CD4-positive, alpha-beta T cell treated with Interleukin-17A for 4 hours (primary cell): ENCODE measurements around the gene KLHL21.
"Not testable (repeated sequence)": the region's sequence is repeated elsewhere in the genome, so short reads cannot be mapped to it uniquely, and the experiment has no call there.

Experiments
- DNase-seq: peaks from one replicate; pipeline ENCODE4 v3.0.0-alpha.2; 2020; ENCODE audit warnings: mixed read lengths

Gene KLHL21

GRCh38 chr1:6602669-6603237, at the start of gene KLHL21:
KLHL21 (minus strand) TSS chr1:6602869; CDS start chr1:6602817, 52 bp downstream.
- DNase-seq: peak; percentile 94

- DNase-seq: no peak
Measured at GRCh38 chr1:6651909-6652308, 49.2 kb upstream of the KLHL21 start.

- no peak for DNase-seq
Measured at GRCh38 chr1:6648556-6648955, 45.9 kb upstream of the KLHL21 start.

GRCh38 chr1:6646499-6647148, 44.0 kb upstream of the KLHL21 start:
- DNase-seq: peak; percentile 50

GRCh38 chr1:6645018-6645417, 42.3 kb upstream of the KLHL21 start:
- no peak for DNase-seq

GRCh38 chr1:6640867-6641266, 38.2 kb upstream of the KLHL21 start:
- DNase-seq: not testable (repeated sequence)

GRCh38 chr1:6638226-6638625, 35.6 kb upstream of the KLHL21 start:
- DNase-seq: no peak

GRCh38 chr1:6637770-6638169, 35.1 kb upstream of the KLHL21 start:
- DNase-seq: no peak

GRCh38 chr1:6636778-6637177, 34.1 kb upstream of the KLHL21 start:
- not testable (repeated sequence) for DNase-seq

- DNase-seq: no peak
Measured at GRCh38 chr1:6635910-6636760, 33.5 kb upstream of the KLHL21 start.

- no peak for DNase-seq
Measured at GRCh38 chr1:6635161-6635909, 32.7 kb upstream of the KLHL21 start.

- peak; percentile 68 for DNase-seq
Measured at GRCh38 chr1:6634371-6635052, 31.8 kb upstream of the KLHL21 start.

GRCh38 chr1:6632588-6633514, 30.2 kb upstream of the KLHL21 start:
- no peak for DNase-seq

- DNase-seq: no peak
Measured at GRCh38 chr1:6631058-6631457, 28.4 kb upstream of the KLHL21 start.

- DNase-seq: no peak
Measured at GRCh38 chr1:6630027-6630426, 27.4 kb upstream of the KLHL21 start.

GRCh38 chr1:6628971-6629479, 26.4 kb upstream of the KLHL21 start:
- no peak for DNase-seq

GRCh38 chr1:6627841-6628545, 25.3 kb upstream of the KLHL21 start:
- DNase-seq: no peak

- DNase-seq: no peak
Measured at GRCh38 chr1:6627031-6627430, 24.4 kb upstream of the KLHL21 start.

GRCh38 chr1:6625584-6626149, 23.0 kb upstream of the KLHL21 start:
- no peak for DNase-seq
